Activated CD4-positive, alpha-beta T cell treated with anti-CD3 and anti-CD28 coated beads for 4 hours (primary cell): ENCODE results near the gene ATP5PB.

Experiments used
- DNase-seq, 2 donors: peaks; one replicate each; pipeline ENCODE4 v3.0.0-alpha.2; 2020

Gene ATP5PB

DNA sequence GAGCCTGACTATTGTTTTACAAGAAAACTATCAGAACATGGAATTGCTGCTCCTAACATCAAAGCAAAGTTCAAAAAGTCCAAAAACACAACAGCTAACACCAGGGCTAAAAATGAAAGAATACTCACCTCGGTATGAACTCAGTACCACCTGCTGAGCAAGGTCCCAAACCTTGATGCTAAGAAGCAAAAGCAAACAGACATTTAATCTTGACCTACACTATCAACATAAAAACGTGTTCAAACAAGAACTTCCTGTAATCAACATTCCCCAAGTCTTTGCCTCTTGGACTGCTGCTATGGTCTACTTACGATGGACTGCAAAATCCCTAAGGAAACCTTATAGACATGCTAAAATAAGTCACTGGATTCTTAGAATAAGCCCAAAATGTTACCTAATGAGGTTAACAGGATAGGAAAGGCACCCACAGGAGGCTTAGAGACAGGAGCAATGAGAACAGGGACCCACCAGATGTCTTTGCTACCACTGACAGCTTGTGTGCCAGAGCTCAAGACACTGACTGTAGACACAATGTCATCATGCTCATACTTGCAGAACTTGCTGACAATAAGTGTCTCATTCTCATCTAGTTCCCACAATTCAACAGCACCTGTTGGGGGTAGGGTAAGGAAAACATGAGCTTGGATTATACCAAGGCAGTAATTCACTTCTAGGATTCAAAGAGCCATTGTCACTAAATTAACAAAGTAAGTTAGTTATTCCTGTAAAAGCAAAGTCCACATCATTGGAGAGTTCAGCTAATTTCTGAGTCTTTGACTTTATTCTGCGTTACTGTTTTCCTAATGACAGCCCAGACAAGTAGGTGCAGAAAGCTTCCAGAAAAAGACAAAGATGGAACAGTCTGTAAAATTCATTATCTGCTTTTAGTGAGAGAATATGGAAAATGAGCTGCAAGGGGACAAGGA is 2.0 kb upstream of the ATP5PB start:
- DNase-seq: no peak

DNA sequence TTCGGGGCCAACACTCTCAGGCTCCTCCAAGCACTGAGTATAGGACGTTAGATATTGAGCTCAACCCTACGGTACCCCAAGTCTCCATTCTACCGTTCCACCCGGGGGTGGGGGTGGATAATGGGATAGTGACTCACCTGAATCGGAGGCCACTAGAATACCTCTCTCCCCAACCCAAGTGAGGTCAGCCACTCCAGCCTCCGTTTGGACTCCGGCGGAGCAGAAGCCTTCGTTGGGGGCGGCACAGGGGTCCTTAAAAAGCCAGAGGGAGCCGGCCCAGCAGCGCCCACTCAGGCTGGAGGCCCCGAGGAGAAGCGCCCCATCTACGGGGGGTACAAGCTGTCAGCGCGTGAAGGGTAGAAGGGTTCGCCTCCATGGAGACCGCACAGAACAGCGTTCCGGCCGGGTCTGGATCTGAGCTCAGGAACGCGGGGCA is 764 bp upstream of the ATP5PB start:
- DNase-seq: peak; percentile 33 to 39

DNA sequence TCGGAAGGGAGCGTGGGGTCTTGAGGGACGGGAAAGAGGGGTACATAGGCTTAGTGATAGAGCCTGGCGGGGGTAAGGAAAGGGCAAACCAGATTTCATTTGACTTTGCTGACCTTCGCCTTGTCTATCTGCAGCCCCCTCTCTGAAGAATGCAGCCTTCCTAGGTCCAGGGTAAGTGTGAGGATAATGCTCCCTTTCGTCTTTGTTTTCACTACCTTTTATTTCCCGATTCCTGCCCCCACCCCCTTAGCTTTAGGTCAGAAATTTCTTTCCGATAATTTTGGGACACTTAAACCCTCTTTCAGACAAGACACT is 396 bp downstream of the ATP5PB start:
- DNase-seq: no peak

DNA sequence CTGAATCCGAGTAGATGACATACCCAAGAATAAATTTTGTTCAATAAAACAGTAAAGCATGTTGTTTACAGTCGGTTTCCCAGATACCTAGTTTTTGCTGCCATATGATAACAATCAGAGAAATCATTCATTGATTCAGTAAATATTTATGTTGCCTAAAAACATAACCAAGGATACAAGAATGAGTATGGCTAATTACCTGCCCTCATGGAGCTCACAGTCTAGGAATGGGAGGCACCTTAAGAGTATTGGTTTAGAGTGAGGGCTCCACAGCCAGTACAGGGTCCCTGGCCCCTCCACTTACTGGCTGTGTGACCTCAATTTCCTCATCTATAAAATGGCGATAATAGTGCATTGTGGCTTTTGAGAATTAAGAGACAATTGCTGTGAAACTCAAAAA is 921 bp downstream of the ATP5PB start:
- no peak for DNase-seq

DNA sequence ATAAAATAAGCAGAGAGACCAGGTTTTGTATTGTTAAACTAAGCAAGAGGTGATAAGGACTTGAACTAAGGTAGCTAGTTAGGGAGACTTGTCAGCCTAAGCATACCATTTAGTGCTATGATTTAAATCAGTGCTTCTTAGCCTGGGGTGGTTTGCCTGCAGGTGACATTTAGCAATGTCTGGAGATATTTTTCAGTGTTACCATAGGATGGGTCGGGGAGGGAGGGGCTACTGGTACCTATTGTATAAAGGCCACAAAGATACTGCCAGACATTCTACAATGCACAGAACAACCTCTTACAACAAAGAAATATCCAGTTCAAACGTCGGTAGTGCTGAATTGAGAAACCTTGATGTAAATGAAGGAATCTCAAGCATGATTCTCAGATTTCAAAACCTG is 3.3 kb downstream of the ATP5PB start:
- no peak for DNase-seq

DNA sequence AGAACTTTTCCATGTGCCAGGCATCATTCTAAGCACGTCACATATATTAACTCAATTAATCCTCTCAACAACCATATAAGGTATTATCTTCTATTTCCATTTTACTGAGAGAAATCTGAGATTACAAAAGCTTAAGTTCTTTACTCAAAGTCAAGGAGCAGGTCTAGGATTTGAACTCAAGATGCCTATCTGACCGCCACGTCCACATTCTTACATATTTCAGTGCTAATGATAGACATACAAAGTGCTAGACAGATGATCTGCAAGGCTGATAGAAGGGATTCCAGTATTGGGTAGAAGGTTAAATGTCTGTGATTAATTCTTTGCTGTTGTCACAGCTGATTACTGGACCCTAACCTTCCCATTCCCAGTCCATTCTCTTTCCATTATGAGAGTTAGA is 4.4 kb downstream of the ATP5PB start:
- DNase-seq: no peak

DNA sequence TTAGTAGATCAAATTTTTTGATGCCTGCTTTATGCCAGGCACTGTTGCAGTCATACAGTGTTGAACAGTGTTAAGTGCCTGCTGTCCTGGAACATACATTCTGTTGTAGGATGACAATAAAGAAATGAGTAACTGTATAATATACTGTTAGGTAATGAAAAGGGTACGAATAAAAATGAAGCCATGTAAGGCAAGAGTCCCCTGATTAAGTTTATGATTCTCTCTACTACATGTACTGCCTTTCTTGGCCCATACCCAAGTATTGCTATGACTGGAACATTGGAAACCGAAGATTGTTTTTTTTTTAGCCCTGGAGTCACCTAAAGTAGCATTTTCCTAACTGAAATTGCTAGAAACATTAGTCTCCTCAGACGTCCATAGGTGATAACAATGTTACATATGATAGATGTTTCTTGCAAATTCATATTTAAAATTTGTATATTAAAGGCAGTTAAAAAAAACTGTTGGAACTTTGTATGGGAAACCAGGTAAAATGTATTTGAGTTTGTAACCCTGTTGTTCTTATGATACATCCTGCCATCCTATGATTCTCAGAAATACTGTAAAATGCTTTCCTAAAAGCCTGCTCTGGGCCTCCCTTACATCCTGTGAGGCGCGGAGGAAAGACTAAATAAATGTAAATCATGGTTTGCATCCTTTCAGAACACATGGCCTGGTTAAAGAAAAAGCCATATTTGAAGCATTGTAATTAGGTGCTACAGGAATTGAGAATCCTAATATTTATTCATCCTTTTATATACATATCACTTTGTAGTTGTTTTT is 5.8 kb downstream of the ATP5PB start:
- no peak for DNase-seq

DNA sequence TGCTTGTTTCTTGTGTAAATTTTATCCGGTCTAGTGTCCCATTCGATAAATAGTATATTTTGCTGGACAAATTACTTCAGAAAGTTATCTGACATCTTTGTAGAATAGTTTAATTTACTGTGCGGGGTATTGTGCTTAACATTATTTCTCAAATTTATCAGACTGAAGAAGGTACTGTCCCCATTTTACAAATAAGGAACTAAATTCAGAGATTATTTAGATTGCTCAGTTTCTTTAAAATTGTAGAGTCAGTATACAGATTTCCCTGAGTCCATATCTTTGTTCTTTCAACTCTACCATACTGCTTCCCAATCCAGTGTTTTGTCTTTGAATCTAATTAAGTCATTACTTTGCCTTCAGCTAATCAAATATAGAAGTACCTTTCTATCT is 6.4 kb downstream of the ATP5PB start:
- no peak for DNase-seq

DNA sequence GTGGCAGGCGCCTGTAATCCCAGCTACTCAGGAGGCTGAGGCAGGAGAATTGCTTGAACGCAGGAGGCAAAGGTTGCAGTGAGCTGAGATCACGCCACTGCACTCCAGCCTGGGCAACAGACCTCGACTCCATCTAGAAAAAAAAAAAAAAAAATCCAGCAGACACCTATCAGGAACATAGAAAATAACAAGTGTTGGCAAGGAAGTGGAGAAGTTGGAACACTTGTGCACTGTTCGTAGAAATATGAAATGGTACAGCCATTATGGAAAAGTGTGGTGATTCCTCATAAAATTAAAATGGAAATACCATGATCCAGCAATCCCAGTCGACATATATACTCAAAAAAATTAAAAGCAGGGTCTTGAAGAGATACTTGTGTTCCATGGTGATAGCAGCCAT is 12.5 kb downstream of the ATP5PB start:
- DNase-seq: no peak

DNA sequence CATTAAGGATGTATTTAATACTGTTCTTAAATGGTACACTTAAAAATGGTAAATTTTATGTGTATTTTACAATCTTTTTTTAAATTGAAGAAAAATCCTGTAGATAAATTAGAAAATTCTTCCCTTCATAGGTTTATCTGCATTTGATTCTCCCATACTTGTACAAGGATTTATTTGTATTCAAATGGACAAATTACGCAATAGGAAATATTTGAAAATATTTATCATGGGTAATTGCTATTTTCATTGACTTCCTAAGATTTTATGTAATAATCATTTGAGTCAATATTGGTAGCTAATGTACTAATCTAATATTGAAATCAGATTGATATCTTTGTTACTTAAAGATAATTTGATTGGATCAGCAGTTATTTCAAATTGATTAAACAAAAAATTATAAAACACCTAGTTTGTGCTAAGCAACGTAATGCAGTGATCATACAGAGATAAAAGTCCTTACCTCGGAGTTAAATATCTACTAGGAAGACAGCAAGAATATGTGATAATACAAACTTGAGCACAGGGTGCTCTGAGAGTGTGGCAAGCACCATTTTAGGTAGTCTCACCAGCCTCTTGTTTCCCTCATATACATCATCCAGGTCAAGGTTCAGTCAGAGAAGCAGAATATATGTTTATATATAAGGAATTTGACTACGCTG is 13.2 kb downstream of the ATP5PB start:
- no peak for DNase-seq

DNA sequence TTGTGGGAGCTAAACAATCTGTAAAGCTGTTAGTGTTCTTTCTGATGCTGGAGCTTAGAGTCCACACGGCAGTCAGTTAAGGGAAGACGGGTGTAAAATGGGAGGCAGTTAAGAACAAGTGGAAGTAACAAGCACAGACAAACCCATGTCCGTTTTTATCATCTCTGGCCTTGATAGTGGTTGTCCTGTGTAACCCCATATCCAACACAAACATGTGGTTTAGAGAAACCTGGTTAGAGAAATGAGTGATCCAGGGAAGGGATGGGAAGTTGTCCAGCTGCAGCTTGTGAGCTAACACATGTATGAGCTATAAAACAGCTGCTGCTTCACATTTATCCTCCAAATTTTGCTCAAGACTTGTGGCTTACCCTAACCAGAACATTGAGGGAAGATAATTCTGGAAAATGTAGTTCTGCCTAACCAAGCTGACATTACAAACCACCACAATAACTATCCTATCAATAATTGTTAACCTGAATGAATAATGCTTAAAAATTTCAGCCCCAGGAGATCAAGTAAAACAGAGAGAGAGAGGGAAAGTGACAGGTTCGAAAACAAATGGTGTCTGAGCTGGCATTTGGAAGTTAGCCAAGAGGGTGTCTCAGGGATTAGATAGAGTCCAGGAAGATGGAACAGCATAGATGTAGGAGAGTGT is 13.9 kb downstream of the ATP5PB start:
- DNase-seq: no peak

DNA sequence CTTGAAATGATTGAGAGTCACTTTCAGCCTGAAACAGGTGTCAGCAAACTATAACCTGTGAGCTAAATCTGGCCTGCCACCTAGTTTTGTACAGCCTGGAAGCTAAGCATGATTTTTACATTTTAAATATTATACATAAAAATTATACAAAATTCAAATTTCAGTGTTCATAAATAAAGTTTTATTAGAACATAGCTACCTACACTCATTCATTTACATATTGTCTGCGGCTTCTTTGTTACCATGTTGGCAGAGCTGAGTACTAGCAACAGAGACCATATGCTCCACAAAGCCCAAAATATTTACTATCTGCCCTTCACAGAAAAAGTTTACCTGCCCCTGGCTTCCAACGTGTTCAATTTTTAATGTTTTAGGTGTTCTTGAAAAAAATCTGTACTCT is 16.5 kb downstream of the ATP5PB start:
- DNase-seq: no peak

DNA sequence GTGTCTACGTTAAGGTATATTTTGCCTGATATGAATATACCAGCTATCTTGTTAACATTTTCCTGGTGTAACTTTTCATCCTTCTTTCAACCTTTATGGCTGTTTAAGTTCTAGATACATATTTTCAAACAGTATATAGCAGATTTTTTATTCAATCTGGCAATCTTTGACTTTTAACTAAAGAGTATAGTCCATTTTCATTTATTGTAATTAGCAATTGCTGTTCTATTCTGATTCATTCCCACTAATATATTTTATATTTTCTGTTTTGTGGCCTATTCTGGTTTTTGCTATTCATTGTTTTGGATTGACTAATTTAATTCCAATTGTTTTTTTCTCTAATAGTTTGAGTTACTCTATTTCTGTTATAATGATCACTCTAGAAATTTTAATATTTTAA is 17.2 kb downstream of the ATP5PB start:
- DNase-seq: no peak

DNA sequence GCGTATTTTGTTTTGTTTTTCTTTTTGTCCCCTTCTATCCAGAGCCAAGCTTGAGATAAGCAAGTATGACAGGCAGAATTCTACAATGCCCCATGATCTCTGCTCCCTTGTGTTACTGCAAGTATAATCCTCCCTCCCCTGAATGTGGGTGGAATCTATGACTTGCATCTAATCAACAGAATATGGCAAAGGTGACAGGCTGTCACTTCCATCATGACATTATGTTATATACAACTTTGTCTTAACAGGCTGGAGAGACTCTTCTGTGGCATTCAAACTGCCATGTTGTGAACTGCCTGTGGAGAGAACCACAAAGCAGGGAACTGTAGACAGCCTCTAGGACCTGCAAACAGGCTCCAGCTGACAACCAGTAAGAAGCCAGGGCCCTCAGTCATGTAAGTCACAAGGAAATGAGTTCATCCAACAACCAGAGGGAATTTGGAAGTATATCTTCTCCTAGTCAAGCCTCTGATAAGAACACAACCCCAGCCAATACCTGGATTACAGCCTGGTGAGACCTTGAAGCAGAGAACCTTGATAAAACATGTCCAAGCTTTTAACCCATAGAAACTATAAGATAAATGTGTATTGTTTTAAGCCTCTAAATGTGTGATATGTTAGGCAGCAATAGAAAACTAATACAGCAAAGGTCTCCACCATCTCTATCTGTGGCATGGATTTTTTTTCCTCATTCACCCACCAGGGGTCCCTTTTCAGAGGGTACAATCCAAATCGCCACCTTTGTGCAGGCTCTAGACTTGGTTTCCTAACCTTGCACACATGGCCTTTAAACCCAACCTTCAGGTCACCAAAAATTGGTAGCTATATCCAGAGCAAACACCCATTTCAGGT is 18.8 kb downstream of the ATP5PB start:
- no peak for DNase-seq

DNA sequence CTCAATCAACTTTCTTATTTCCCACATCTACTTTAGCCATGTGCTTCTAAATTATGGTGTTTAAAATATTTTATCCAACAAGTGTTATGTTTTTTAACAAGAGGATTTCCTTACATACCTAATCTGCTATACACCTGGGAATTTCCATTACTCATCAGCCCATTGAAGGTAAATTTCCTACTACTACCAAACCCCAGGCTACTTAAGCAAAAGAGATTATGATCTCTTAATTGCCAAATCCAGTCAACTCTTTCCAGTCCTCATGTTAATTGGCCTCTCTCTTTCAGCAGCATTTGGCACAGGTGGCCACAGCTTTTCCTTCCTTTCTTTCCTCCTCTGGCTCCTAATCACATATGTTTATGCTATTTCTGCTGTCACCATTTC is 19.4 kb downstream of the ATP5PB start:
- no peak for DNase-seq

DNA sequence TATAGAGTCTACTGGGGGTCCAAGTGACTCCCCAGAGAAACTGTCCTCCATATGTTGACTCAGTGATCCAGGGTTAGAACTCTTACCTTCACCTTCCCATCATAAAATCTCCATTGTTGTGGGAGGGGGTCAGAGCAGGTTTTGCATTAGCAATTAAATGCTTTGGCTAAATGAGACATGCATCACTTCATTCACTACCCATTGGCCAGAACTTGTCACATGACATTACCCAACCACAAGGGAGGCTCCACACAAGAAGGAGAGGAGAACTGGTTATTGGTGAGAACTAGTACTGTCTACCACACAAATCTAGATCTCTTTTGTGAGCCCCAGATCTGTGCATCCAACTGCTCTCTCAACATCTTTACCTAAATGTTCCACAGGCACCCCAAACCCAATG is 20.3 kb downstream of the ATP5PB start:
- no peak for DNase-seq

DNA sequence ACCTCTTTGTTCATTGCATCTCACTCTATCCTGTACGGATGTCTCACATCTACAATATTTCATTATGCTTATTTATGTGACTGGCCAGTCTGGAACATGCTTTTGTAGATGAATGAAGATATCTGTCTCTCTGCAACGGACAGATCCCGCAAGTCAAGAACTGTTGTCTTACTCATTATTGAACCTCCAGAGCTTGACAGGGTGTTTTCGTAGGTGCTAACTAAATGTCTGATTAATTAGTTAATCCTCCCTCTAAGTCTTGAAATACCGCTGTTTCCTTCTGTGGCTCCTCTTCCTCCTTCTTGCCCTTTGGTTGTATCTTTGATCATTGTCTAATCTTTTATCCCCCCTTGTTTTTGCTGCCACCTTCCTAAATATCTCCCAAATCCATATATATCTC is 21.3 kb downstream of the ATP5PB start:
- DNase-seq: no peak

DNA sequence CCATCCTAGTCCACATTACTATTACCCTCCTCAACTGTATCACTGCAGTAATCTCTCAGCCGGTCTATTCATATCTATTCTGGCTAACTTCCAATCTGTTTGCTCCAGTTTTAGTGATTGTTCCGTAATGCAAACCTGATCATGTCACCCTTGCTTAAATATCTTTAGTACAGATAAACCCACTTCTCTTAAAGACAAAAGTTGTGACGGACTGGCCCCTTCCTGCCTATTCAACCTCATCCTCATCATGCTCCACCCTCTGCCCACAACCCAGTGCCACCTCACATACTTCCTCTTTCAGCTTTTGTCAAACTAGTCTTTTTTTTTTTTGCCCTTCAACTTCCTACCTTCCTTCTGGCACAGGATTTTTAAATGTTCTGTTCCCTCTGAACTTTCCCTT is 21.7 kb downstream of the ATP5PB start:
- peak; percentile 61 to 62 for DNase-seq

DNA sequence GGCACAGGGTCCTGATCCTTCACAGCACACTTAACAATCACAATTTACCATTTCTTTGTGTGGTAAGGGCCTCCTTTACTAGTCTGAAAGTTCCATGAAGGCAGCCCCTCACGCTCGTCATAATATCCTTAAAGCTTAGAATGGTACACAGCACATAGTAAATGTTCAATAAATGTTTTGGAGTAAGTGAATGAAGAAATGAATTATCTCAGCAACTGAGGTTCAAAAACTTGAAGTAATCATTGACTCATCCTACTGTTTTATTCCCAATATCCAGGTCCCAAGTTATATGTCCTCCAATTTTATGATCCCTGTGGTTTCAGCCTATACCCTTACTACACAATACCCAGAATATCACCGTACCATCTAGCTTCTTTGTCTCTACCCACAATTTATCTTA is 22.3 kb downstream of the ATP5PB start:
- DNase-seq: no peak

DNA sequence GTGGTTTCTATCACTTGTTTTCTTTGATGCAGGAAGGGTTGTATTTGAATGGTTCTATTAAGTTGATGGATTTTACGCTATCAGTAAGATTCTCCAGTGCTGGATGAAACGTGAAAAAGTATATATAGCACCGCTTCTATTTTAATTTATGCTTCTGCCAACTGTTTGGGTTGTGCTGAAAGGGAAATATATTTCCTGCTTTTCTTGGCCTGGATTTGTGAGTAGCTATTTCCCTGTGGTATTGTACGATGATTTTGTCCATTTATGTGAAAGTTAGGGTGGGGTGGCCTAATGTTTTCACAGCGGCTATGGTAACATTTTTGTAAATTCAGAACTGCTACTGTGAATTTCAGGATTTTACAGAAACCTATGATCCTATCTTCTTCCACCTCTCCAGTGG is 24.8 kb downstream of the ATP5PB start:
- no peak for DNase-seq

DNA sequence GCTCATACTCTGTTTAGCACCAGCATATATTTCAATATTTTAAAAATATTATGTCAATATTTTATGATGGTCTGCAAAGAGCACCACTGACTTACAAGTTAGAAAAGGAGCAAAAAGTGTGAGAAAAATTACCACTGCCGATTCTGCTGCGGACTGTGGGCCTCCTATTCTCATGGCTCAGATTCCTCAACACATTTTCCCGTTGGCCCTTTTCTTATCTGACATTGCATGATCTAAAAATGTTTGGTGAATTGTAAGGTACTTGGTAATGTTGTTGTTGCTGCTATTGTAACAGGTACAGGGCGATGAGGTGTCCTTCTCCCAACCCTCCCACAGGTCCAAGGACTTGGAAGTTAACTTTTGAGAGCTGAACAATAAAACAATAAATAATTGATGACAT is 25.3 kb downstream of the ATP5PB start:
- no peak for DNase-seq

DNA sequence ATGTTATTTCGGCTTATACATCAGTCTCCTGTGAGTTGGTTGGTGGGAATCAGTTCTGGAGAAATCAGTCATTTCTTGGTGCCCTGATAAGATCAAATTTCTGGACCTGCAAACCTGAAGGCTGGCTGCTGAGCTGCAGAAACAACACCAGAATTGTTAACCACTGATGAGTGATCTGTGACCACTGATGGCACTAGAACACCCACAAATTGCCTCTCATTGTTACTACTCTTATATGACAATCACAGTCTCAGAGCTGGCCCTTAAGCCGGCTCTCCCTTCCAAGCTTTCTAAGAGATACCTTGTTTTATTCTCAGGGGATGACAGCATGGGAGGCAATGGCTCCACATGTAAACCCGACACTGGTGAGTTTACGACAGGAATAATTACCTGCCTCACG is 26.4 kb downstream of the ATP5PB start:
- no peak for DNase-seq
